Neural crest cell (in vitro differentiated cells): ENCODE data around the gene MCM8. TPM values are rescaled to one million over a fixed set of nuclear protein-coding genes. Genes with fewer than 3 reads are reported as not detected.

Experiments used
- DNase-seq: peaks from one replicate; pipeline ENCODE4 v3.0.0; 2021; ENCODE audit warnings: low read depth, mixed read lengths, low spot score
- H3K27ac Mint-ChIP-seq: one replicate; pipeline ENCODE4 v1.8.0; 2021; ENCODE audit warnings: mild to moderate bottlenecking, mixed read lengths; ENCODE audit not compliant: unreplicated experiment
- H3K27me3 Mint-ChIP-seq: 2 replicates; pipeline ENCODE4 v1.8.0; 2021; ENCODE audit warnings: low read depth, mild to moderate bottlenecking, mixed read lengths
- H3K36me3 Mint-ChIP-seq: 2 replicates; pipeline ENCODE4 v1.8.0; 2021; ENCODE audit warnings: low read depth, mild to moderate bottlenecking, mixed read lengths
- H3K4me1 Mint-ChIP-seq: 2 replicates; pipeline ENCODE4 v1.8.0; 2021; ENCODE audit warnings: mixed read lengths
- H3K4me3 Mint-ChIP-seq: one replicate; pipeline ENCODE4 v1.8.0; 2021; ENCODE audit warnings: mild to moderate bottlenecking, mixed read lengths
- H3K9me3 Mint-ChIP-seq: 2 replicates; pipeline ENCODE4 v1.8.0; 2021; ENCODE audit warnings: mixed read lengths
- CTCF ChIP-seq: fragments of 200-600 bp; sonication (generic); conservative IDR thresholded peaks from 2 replicates; pipeline ENCODE4 v1.5.0; 2021; ENCODE audit warnings: antibody characterized with exemption, mild to moderate bottlenecking
- total RNA-seq: library from RNA; stranded (reverse); gene quantifications from 2 replicates; pipeline ENCODE4 v1.2.1, GENCODE V29; 2021

The MCM8 gene
- total RNA-seq, 1 donor from 2014 or later = 36.2 TPM

DNA sequence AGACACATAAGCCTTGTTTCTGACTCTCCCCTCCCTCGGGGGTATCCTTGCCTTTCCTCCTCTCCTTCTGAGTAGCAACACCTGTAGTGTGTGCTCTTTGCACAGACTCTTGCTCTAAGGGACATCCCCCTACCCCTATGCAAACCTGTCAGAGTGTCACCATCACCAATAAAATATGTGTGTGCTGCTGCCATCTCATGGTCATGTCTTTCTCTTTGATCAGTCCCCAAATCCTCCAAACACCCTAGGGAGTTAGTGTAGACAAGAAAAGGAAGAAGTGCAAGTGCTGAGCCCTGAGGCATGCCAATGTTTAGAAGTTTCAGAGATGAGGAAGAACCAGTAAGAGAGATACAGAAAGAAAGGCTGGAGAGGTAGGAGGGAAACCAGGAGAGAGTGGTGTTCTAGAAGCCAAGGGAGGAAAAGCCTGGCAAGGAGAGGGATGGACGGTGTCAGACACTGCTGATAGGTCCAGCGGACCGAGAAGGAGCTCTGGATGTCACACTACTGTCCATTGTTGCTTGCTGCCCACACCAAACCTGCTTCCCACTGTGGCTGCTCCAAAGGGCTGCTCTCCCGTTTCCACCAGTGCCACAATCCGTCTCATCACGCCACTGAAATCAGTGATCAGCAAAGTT is 16.5 kb upstream of the MCM8 start:
- no peaks in the 10 kb centered on the region for H3K9me3 Mint-ChIP-seq
- no peak overlapping the region for H3K4me3 Mint-ChIP-seq
- peaks cover 26% of the 10 kb centered on the region for H3K27me3 Mint-ChIP-seq
- no peaks in the 10 kb centered on the region for H3K36me3 Mint-ChIP-seq
- no peak overlapping the region for H3K27ac Mint-ChIP-seq
- no peaks in the 10 kb centered on the region for H3K4me1 Mint-ChIP-seq
- no peak for DNase-seq
- TF ChIP-seq CTCF = peak; percentile 24

- no peak for TF ChIP-seq CTCF
- Mint-ChIP-seq H3K27ac (no peak overlapping the region), H3K4me3 (no peak overlapping the region), H3K36me3 (peaks cover 3% of the 10 kb centered on the region), H3K27me3 (peaks cover 15% of the 10 kb centered on the region), H3K4me1 (no peaks in the 10 kb centered on the region), H3K9me3 (no peaks in the 10 kb centered on the region)
- DNase-seq = no peak
Observed at GRCh38 chr20:5935384-5935783, 15.1 kb upstream of the MCM8 start.

- no peak overlapping the region for H3K27ac Mint-ChIP-seq
- H3K4me3 Mint-ChIP-seq = no peak overlapping the region
- no peaks in the 10 kb centered on the region for H3K9me3 Mint-ChIP-seq
- H3K27me3 Mint-ChIP-seq = peaks cover 8% of the 10 kb centered on the region
- no peak for TF ChIP-seq CTCF
- no peak for DNase-seq
- H3K4me1 Mint-ChIP-seq = no peaks in the 10 kb centered on the region
- peaks cover 3% of the 10 kb centered on the region for H3K36me3 Mint-ChIP-seq
Observed at GRCh38 chr20:5936238-5936637, 14.2 kb upstream of the MCM8 start.

- Mint-ChIP-seq H3K4me3 (no peak overlapping the region), H3K36me3 (peaks cover 3% of the 10 kb centered on the region), H3K27ac (no peak overlapping the region), H3K9me3 (no peaks in the 10 kb centered on the region), H3K4me1 (no peaks in the 10 kb centered on the region), H3K27me3 (peaks cover 3% of the 10 kb centered on the region)
- no peak for TF ChIP-seq CTCF
- DNase-seq = no peak
Observed at GRCh38 chr20:5938456-5939029, 11.9 kb upstream of the MCM8 start.

GRCh38 chr20:5945963-5946362 is 4.5 kb upstream of the MCM8 start:
- no peak overlapping the region for H3K27ac Mint-ChIP-seq
- H3K9me3 Mint-ChIP-seq = no peaks in the 10 kb centered on the region
- no peak for DNase-seq
- peak overlapping the region; percentile 20 for H3K4me3 Mint-ChIP-seq
- no peak for TF ChIP-seq CTCF
- no peaks in the 10 kb centered on the region for H3K27me3 Mint-ChIP-seq
- no peaks in the 10 kb centered on the region for H3K36me3 Mint-ChIP-seq
- H3K4me1 Mint-ChIP-seq = peaks cover 16% of the 10 kb centered on the region
